KMS-11 (cell line): ENCODE results near the gene EMC1.

Experiments used
- H2AFZ ChIP-seq: fragments of 200-600 bp; sonication (generic); 2 replicates; pipeline ENCODE4 v1.6.1; 2016; ENCODE audit warnings: antibody characterized with exemption, mixed run types, low read depth
- H3K27ac ChIP-seq: fragments of 200-600 bp; sonication (generic); 2 replicates; pipeline ENCODE4 v1.6.1; 2016; ENCODE audit warnings: mild to moderate bottlenecking, mixed run types
- H3K27me3 ChIP-seq: fragments of 200-600 bp; sonication (generic); 2 replicates; pipeline ENCODE4 v1.6.1; 2017; ENCODE audit warnings: mild to moderate bottlenecking, low read depth, mixed run types, moderate library complexity; ENCODE audit not compliant: insufficient read depth
- H3K36me3 ChIP-seq: fragments of 200-600 bp; sonication (generic); 2 replicates; pipeline ENCODE4 v1.6.1; 2017; ENCODE audit warnings: mild to moderate bottlenecking, mixed run types; ENCODE audit not compliant: insufficient read depth
- H3K4me1 ChIP-seq: fragments of 200-600 bp; sonication (generic); 2 replicates; pipeline ENCODE4 v1.6.1; 2016; ENCODE audit warnings: mild to moderate bottlenecking, low read depth, mixed run types; ENCODE audit not compliant: poor library complexity, severe bottlenecking
- H3K4me2 ChIP-seq: fragments of 200-600 bp; sonication (generic); 2 replicates; pipeline ENCODE4 v1.7.0; 2016; ENCODE audit warnings: mild to moderate bottlenecking, mixed run types
- H3K4me3 ChIP-seq: fragments of 200-600 bp; sonication (generic); IDR thresholded peaks from 2 replicates; pipeline ENCODE4 v1.6.1; 2017; ENCODE audit warnings: low read depth, low read length, mixed read lengths; ENCODE audit not compliant: insufficient read depth
- H3K79me2 ChIP-seq: fragments of 200-600 bp; sonication (generic); 2 replicates; pipeline ENCODE4 v1.6.1; 2016; ENCODE audit warnings: low read depth, mixed run types; ENCODE audit not compliant: insufficient read depth
- H3K9ac ChIP-seq: fragments of 200-600 bp; sonication (generic); 2 replicates; pipeline ENCODE4 v1.6.1; 2016; ENCODE audit warnings: mild to moderate bottlenecking, mixed run types
- H4K20me1 ChIP-seq: fragments of 200-600 bp; sonication (generic); 2 replicates; pipeline ENCODE4 v1.6.1; 2016; ENCODE audit warnings: mild to moderate bottlenecking, mixed run types; ENCODE audit not compliant: insufficient read depth
- TF ChIP-seq, protein P1 (sequence below): fragments of 200-600 bp; sonication (generic); conservative IDR thresholded peaks from 2 replicates; pipeline ENCODE4 v1.6.1; 2017; ENCODE audit warnings: low read depth, mild to moderate bottlenecking, antibody characterized with exemption, low read length, moderate library complexity, mixed read lengths

EMC1 gene

DNA sequence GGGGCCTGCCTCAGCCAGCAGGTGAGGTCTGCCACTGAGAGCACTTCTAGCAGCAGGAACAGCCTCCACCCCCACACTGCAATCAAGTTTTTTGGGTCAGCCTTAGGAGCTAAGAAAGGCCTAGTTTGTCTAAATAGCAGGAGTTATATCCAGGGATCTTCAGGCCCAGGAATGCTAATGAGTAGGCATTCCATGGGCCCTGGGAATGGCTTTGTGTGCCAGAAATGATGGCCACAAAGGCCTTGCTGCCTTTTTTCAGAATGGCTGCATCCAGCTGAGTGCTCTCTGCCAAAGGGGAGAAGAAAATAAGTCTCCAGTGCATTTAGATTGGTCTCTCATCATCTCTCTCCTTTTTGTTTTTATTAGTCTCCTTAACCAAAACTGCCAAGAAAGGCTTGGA lies 3.1 kb upstream of the EMC1 start:
- H3K4me3 ChIP-seq: no peak overlapping the region
- no peak overlapping the region for H3K4me2 ChIP-seq
- peaks cover 67% of the 10 kb centered on the region for H3K79me2 ChIP-seq
- H3K27me3 ChIP-seq: no peaks in the 10 kb centered on the region
- H3K9ac ChIP-seq: no peak overlapping the region
- no peak overlapping the region for H2AFZ ChIP-seq
- peaks cover 2% of the 10 kb centered on the region; the same call in 1 of the 2 replicates for H4K20me1 ChIP-seq
- no peaks in the 10 kb centered on the region for H3K36me3 ChIP-seq
- peaks cover 23% of the 10 kb centered on the region for H3K4me1 ChIP-seq
- no peak overlapping the region for H3K27ac ChIP-seq
- TF ChIP-seq, protein P1, sequence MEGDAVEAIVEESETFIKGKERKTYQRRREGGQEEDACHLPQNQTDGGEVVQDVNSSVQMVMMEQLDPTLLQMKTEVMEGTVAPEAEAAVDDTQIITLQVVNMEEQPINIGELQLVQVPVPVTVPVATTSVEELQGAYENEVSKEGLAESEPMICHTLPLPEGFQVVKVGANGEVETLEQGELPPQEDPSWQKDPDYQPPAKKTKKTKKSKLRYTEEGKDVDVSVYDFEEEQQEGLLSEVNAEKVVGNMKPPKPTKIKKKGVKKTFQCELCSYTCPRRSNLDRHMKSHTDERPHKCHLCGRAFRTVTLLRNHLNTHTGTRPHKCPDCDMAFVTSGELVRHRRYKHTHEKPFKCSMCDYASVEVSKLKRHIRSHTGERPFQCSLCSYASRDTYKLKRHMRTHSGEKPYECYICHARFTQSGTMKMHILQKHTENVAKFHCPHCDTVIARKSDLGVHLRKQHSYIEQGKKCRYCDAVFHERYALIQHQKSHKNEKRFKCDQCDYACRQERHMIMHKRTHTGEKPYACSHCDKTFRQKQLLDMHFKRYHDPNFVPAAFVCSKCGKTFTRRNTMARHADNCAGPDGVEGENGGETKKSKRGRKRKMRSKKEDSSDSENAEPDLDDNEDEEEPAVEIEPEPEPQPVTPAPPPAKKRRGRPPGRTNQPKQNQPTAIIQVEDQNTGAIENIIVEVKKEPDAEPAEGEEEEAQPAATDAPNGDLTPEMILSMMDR: no peak

GRCh38 chr1:19250629-19251304 lies 557 bp downstream of the EMC1 start:
- H3K36me3 ChIP-seq: no peaks in the 10 kb centered on the region

GRCh38 chr1:19240673-19241538 lies 10.4 kb downstream of the EMC1 start:
- Histone ChIP-seq H3K9ac (no peak overlapping the region), H3K4me2 (no peak overlapping the region), H3K36me3 (no peaks in the 10 kb centered on the region; the same call in 1 of the 2 replicates), H3K4me3 (no peak overlapping the region), H2AFZ (no peak overlapping the region), H3K27me3 (no peaks in the 10 kb centered on the region), H3K4me1 (no peaks in the 10 kb centered on the region), H4K20me1 (no peaks in the 10 kb centered on the region), H3K79me2 (no peaks in the 10 kb centered on the region), H3K27ac (no peak overlapping the region)
- TF ChIP-seq, protein P1: peak; percentile 87

More at GRCh38 chr1:19250629-19251304, 557 bp downstream of the EMC1 start:
- H3K4me2 ChIP-seq: peak overlapping the region; percentile 97
- peak overlapping the region; percentile 95 for H3K9ac ChIP-seq
- H2AFZ ChIP-seq: peak overlapping the region; percentile 70
- H3K4me3 ChIP-seq: no peak overlapping the region
- H3K27ac ChIP-seq: peak overlapping the region; percentile 89
- no peaks in the 10 kb centered on the region for H3K27me3 ChIP-seq
- peaks cover 2% of the 10 kb centered on the region; the same call in 1 of the 2 replicates for H4K20me1 ChIP-seq
- H3K4me1 ChIP-seq: peaks cover 26% of the 10 kb centered on the region
- H3K79me2 ChIP-seq: peaks cover 97% of the 10 kb centered on the region
- TF ChIP-seq, protein P1: no peak

DNA sequence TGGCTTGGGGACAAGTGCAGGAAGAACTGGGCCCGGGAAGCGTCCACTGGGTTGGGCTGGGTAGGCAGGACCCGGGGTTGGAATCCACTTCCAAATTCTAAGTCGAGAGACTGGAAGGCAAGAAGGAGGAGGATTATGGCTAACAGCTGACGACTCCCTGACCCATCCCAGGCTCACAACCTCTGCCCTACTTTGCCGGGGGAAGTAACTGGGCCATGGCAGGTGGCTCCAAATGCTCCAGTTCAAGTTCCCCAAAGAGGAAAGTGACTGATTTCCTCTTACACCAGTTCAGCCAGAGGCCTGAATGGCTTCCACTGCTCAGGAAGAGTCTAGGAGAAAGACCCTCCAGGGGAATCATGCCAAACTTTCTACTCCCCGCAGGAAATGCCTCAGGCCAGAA lies 11.4 kb downstream of the EMC1 start:
- Histone ChIP-seq H3K9ac (no peak overlapping the region), H3K4me3 (no peak overlapping the region), H4K20me1 (no peaks in the 10 kb centered on the region), H3K27me3 (no peaks in the 10 kb centered on the region), H3K4me2 (no peak overlapping the region), H3K36me3 (no peaks in the 10 kb centered on the region; the same call in 1 of the 2 replicates), H2AFZ (no peak overlapping the region), H3K27ac (no peak overlapping the region), H3K4me1 (no peaks in the 10 kb centered on the region), H3K79me2 (no peaks in the 10 kb centered on the region)
- TF ChIP-seq, protein P1: no peak
